HUES48 (cell line): ENCODE data around the gene B2M.
"Not testable (repeated sequence)": the region's sequence is repeated elsewhere in the genome, so short reads cannot be mapped to it uniquely, and the experiment has no call there.

Source experiments
- H3K27ac ChIP-seq: one replicate; pipeline ENCODE4 v1.7.0; 2013; ENCODE audit warnings: low read depth, low read length, inconsistent platforms
- H3K27me3 ChIP-seq: 2 replicates; pipeline ENCODE4 v1.6.1; 2013; ENCODE audit warnings: mild to moderate bottlenecking, low read length; ENCODE audit not compliant: control insufficient read depth, insufficient read depth
- H3K36me3 ChIP-seq: 2 replicates; pipeline ENCODE4 v1.6.1; 2013; ENCODE audit warnings: low read length; ENCODE audit not compliant: control insufficient read depth, insufficient read depth
- H3K4me1 ChIP-seq: 2 replicates; pipeline ENCODE4 v1.6.1; 2013; ENCODE audit warnings: mild to moderate bottlenecking, low read length; ENCODE audit not compliant: control insufficient read depth, insufficient read depth
- H3K4me3 ChIP-seq: 2 replicates; pipeline ENCODE4 v1.5.1; 2013; ENCODE audit warnings: mild to moderate bottlenecking, low read depth, low read length
- H3K9ac ChIP-seq: 2 replicates; pipeline ENCODE4 v1.6.1; 2013; ENCODE audit warnings: mild to moderate bottlenecking, low read depth, low read length, moderate library complexity
- H3K9me3 ChIP-seq: 2 replicates; pipeline ENCODE4 v1.6.1; 2013; ENCODE audit warnings: low read length; ENCODE audit not compliant: control insufficient read depth, insufficient read depth

Gene B2M

DNA sequence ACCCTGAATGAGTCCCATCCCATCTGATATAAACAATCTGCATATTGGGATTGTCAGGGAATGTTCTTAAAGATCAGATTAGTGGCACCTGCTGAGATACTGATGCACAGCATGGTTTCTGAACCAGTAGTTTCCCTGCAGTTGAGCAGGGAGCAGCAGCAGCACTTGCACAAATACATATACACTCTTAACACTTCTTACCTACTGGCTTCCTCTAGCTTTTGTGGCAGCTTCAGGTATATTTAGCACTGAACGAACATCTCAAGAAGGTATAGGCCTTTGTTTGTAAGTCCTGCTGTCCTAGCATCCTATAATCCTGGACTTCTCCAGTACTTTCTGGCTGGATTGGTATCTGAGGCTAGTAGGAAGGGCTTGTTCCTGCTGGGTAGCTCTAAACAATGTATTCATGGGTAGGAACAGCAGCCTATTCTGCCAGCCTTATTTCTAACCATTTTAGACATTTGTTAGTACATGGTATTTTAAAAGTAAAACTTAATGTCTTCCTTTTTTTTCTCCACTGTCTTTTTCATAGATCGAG, 4.5 kb downstream of the B2M start:
- no peaks in the 10 kb centered on the region for H3K4me1 ChIP-seq
- no peak overlapping the region for H3K9ac ChIP-seq
- H3K27ac ChIP-seq, result no peak overlapping the region
- no peak overlapping the region for H3K4me3 ChIP-seq
- H3K27me3 ChIP-seq, result peaks cover 12% of the 10 kb centered on the region
- peaks cover 28% of the 10 kb centered on the region for H3K36me3 ChIP-seq
- H3K9me3 ChIP-seq, result no peaks in the 10 kb centered on the region

DNA sequence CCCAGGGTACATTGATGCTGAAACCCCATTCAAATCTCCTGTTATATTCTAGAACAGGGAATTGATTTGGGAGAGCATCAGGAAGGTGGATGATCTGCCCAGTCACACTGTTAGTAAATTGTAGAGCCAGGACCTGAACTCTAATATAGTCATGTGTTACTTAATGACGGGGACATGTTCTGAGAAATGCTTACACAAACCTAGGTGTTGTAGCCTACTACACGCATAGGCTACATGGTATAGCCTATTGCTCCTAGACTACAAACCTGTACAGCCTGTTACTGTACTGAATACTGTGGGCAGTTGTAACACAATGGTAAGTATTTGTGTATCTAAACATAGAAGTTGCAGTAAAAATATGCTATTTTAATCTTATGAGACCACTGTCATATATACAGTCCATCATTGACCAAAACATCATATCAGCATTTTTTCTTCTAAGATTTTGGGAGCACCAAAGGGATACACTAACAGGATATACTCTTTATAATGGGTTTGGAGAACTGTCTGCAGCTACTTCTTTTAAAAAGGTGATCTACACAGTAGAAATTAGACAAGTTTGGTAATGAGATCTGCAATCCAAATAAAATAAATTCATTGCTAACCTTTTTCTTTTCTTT, 5.8 kb downstream of the B2M start:
- Histone ChIP-seq H3K9me3 (no peaks in the 10 kb centered on the region), H3K4me3 (no peak overlapping the region), H3K27ac (no peak overlapping the region), H3K36me3 (peaks cover 28% of the 10 kb centered on the region), H3K4me1 (no peaks in the 10 kb centered on the region), H3K27me3 (peaks cover 8% of the 10 kb centered on the region), H3K9ac (no peak overlapping the region)

GRCh38 chr15:44718180-44718926, 7.0 kb downstream of the B2M start:
- no peak overlapping the region for H3K9ac ChIP-seq
- no peak overlapping the region for H3K4me3 ChIP-seq
- no peak overlapping the region for H3K27ac ChIP-seq
- H3K27me3 ChIP-seq, result no peaks in the 10 kb centered on the region
- no peaks in the 10 kb centered on the region for H3K4me1 ChIP-seq
- peaks cover 28% of the 10 kb centered on the region for H3K36me3 ChIP-seq
- H3K9me3 ChIP-seq, result no peaks in the 10 kb centered on the region

- no peaks in the 10 kb centered on the region for H3K27me3 ChIP-seq
- no peak overlapping the region for H3K4me3 ChIP-seq
- H3K9ac ChIP-seq, result no peak overlapping the region
- H3K4me1 ChIP-seq, result no peaks in the 10 kb centered on the region
- no peak overlapping the region for H3K27ac ChIP-seq
- H3K9me3 ChIP-seq, result no peaks in the 10 kb centered on the region
- peaks cover 28% of the 10 kb centered on the region for H3K36me3 ChIP-seq
These were observed 7.6 kb downstream of the B2M start for GRCh38 chr15:44718927-44719292.

DNA sequence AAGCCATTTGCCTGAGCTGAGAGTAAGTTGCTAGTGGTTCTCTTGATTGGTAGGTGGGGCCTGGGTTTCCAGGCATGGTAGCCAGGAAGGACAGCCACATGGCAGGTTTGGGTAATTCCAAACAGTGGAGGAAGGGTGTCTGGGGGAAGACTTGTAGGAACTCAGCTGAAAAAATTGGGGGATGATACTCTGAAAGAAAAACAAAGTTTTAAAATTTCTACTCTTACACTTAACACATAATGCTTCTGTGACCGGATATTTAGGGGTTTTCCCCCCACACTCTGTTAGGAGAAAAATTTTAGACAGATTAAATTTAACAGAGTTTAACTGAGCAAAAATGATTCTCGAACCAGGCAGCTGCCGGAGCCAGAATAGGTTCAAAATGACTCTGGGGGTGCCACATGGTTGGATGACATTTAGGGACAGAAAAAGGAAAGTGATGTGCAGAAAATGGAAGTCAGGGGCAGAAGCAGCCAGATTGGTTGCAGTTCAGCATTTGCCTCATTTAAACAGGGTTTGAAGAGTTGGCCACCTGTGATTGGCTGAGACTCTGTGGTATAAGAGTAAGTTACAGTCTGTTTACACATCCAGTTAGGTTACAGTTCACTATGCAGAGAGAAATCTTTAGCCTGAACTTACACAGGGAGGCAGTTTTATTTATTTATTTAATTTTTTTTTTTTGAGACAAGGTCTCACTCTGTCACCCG, 8.1 kb downstream of the B2M start:
- H3K27me3 ChIP-seq, result no peaks in the 10 kb centered on the region
- H3K36me3 ChIP-seq, result peaks cover 28% of the 10 kb centered on the region
- no peaks in the 10 kb centered on the region for H3K4me1 ChIP-seq
- no peak overlapping the region for H3K4me3 ChIP-seq
- no peaks in the 10 kb centered on the region for H3K9me3 ChIP-seq
- no peak overlapping the region for H3K9ac ChIP-seq
- no peak overlapping the region for H3K27ac ChIP-seq

DNA sequence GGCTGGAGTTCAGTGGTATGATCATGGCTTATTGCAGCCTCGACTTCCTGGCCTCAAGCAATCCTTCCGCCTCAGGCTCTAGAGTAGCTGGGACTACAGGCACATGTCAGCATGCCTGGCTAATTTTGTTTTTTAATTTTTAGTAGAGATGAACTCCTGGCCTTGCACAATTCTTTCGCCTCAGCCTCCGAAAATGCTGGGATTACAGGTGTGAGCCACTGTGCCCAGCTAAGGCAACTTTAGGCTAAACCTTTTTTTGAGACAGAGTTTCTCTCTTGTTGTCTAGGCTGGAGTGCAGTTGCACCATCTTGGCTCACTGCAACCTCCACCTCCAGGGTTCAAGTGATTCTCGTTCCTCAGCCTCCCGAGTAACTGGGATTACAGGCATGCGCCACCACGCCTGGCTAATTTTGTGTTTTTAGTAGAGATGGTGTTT, 8.7 kb downstream of the B2M start:
- not testable (repeated sequence) for H3K4me1 ChIP-seq, H3K27me3 ChIP-seq, H3K27ac ChIP-seq, H3K9ac ChIP-seq, H3K9me3 ChIP-seq, H3K4me3 ChIP-seq
- H3K36me3 ChIP-seq, result peaks cover 28% of the 10 kb centered on the region

GRCh38 chr15:44720460-44721176, 9.3 kb downstream of the B2M start:
- Histone ChIP-seq H3K4me3 (no peak overlapping the region), H3K27ac (no peak overlapping the region), H3K4me1 (no peaks in the 10 kb centered on the region), H3K9ac (no peak overlapping the region), H3K9me3 (no peaks in the 10 kb centered on the region), H3K36me3 (peaks cover 26% of the 10 kb centered on the region), H3K27me3 (no peaks in the 10 kb centered on the region)

GRCh38 chr15:44722011-44722410, 10.7 kb downstream of the B2M start:
- peaks cover 11% of the 10 kb centered on the region for H3K4me1 ChIP-seq
- no peaks in the 10 kb centered on the region for H3K9me3 ChIP-seq
- no peak overlapping the region for H3K9ac ChIP-seq
- H3K27me3 ChIP-seq, result no peaks in the 10 kb centered on the region
- peaks cover 12% of the 10 kb centered on the region for H3K36me3 ChIP-seq
- H3K27ac ChIP-seq, result no peak overlapping the region
- H3K4me3 ChIP-seq, result no peak overlapping the region

DNA sequence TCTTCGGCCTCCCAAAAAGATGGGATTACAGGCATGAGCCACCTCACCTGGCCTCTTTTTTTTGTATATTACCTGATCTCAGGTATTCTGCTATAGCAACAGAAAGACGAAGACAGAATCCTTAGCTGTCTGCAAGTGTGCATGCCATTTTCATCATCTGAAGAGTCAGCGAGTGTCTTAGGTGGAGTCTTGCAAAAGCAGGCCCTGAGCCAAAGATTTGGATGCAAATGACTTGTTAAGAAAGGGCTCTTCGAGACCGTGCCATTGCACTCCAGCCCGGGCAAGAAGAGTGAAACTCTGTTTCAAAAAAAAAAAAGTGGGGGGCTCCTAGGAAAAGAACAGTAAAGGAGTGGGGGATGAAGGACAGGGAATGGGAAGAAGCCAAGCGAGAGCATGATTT, 14.8 kb downstream of the B2M start:
- peaks cover 18% of the 10 kb centered on the region for H3K4me1 ChIP-seq
- H3K4me3 ChIP-seq, result no peak overlapping the region
- no peak overlapping the region; the same call in 1 of the 2 replicates for H3K9ac ChIP-seq
- H3K9me3 ChIP-seq, result no peaks in the 10 kb centered on the region
- peak overlapping the region; percentile 78 for H3K27ac ChIP-seq
- H3K36me3 ChIP-seq, result no peaks in the 10 kb centered on the region
- H3K27me3 ChIP-seq, result no peaks in the 10 kb centered on the region

DNA sequence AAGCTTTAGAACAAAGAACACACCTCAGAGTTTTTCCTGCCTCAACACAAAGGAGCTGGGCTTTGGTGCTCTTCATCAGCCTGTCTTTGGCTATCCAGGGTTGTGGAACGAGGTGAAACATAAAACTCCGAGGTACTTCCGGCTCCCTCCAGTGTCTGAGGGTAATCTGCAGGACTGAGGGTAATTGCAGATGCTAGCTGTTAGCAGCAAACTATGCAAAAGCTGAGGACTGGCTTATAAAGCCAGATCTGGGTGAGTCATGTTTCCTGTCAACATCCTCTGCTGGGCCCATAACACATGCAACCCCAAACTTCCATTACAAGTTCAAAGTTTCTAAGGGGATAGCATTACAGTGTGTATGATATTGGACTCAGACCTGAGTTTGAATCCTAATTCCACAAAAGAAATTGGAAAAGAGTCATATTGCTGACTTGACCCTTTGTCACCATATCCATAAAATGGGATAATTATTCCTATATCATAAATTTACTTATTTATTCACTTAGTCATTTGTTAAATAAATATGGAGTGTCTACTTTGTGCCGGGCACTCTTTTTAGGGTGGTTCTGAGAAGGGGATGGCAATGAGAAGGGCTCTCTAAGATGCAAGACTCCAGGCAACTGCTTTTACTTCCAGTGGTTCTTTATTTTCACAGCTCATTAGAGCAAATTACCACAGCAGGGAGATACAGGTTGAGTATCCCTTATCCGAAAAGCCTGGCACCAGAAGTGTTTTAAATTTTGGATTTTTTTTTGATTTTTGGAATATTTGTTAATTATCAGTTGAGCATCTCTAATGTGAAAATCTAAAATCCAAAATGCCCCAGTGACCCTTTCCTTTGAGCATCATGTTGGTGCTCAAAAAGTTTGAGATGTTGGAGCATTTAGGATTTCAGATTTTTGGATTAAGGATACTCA, 15.5 kb downstream of the B2M start:
- H3K9ac ChIP-seq, result no peak overlapping the region; the same call in 1 of the 2 replicates
- no peak overlapping the region for H3K4me3 ChIP-seq
- peaks cover 6% of the 10 kb centered on the region; the same call in 1 of the 2 replicates for H3K36me3 ChIP-seq
- no peaks in the 10 kb centered on the region for H3K9me3 ChIP-seq
- no peaks in the 10 kb centered on the region for H3K27me3 ChIP-seq
- H3K27ac ChIP-seq, result peak overlapping the region; percentile 78
- peaks cover 18% of the 10 kb centered on the region for H3K4me1 ChIP-seq
